SIG-M5 treated with dmso at 0.1 percent for 504 hours (cell line): ENCODE data around the gene NELL2.
"Not testable (repeated sequence)": the region's sequence is repeated elsewhere in the genome, so short reads cannot be mapped to it uniquely, and the experiment has no call there.

Experiments
- DNase-seq: peaks from one replicate; lab custom pipeline; 2025; ENCODE audit not compliant: unreplicated experiment; lab: John Stamatoyannopoulos, UW

Gene NELL2

DNA sequence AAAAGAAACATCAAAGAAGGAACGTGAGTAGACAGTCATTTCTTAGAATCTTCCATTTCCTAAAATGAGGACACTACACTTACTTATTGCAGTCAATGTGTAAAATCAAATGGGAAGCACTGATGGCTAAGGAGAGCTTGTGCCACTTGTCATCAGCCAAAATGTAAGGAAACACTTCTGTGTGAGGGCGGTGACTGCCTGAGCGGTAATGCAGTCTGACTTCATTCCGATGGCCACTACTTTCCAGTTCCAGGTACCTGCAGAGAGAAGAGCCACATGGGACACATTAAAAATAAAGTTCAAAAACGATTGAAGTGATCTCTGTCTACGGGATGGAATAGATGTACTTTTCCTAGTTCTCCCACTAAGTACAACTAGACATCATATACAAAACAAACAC lies 96.3 kb downstream of the NELL2 start:
- no peak for DNase-seq

DNA sequence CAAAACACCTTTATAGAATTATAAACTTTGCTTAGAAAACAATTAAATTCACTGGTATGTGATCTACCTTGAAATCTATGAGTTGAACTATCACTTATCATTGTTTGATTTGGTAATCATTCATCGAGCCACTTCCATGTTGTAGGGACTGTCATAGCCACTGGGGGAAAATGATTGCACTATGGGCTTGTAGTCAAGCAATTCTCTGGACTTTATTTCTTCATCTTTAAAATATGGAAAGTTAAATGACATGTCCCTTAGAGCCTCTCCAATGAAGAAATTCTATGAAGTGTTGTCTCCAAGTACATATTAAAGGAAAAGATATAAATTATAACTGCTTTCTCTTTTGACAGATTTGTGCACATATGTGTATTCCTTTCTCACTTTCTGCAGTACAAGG lies 97.3 kb downstream of the NELL2 start:
- DNase-seq: no peak

DNA sequence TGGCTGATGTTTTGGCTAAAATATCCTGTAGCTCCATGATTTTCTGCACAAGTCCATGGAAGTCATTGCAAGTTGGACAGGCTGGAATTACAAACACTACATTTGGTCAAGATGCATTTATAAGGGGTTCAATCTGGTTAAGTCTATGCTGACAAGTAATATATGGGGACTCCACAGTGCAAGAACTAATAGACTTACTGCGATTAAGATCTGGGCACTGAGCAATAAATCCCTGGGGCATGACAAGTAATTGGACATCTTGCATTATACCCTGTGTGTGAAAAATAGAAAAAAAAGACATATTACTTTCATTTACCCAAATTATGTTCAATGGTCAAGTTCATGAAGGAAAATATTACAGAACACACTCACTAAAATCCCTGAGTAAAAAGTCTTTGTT lies 99.1 kb downstream of the NELL2 start:
- DNase-seq: no peak

DNA sequence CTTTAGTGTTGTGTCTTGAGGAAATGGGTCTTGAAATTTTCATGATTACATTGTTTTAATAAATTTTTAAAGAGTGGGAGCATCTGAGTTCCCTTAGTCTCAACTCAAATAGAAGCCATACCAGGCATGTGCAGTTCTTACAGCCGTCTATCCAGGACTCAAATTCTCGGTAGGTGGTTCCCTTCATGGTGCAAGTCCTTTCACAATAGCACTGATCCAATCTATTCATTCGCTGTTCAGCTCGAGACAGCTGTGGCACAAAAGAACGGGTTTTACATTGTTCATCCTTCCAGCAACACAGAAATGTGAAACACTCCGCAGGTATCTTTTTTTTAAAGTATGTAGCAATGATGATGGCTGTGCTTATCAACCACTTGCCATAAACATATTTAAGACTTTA lies 100.2 kb downstream of the NELL2 start:
- no peak for DNase-seq

DNA sequence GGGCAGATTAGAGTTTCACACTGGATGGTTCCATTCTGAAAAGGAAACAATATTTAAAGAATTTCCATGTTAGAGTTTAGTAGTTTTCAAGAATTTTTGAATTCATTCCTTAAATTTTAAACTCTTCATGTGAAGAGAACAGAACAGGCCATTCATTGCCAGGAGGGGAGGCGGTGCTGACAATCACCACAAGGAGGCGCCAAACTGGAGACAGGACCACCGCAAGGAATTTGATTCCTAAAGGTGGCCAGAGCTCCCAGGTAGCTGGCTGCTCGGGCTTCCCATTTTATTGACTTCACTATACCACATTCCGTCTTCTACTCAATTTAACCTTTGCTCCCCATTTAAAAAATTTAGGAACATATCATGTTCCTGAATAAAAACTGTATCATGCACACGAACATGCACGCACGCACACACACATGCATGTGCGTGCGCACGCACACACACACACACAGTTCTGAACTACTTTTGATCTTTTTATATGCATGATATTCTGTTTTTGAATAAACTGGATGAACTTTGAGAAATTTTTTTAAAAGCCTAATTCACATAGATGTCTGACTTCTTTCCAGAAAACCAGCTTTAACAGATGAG lies 101.2 kb downstream of the NELL2 start:
- peak; percentile 6 for DNase-seq

DNA sequence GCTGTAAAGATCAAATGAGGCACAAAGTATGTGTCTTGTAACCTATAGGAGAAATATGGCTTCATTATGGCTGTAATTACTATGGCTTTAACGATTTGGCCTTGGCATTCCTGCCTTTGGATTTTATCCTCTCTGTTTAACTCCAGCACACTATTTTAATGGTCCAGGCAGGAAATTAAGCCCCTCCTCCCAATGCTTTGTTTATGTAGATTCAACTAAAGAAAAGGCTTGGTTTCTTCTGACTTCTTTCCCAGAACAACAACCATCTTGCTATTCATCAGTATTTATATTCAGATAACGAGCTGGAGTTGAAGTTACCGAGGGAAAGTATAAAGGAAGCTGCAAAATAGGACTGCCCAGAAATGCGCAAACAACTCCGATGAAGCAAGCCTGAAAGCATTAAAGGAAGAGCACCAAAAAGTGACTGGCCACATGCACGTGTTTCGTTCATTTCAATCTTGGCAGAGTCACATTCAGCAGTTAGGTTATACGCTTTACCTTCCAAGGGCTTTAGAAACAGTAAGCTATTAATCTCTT lies 104.6 kb downstream of the NELL2 start:
- DNase-seq: no peak

DNA sequence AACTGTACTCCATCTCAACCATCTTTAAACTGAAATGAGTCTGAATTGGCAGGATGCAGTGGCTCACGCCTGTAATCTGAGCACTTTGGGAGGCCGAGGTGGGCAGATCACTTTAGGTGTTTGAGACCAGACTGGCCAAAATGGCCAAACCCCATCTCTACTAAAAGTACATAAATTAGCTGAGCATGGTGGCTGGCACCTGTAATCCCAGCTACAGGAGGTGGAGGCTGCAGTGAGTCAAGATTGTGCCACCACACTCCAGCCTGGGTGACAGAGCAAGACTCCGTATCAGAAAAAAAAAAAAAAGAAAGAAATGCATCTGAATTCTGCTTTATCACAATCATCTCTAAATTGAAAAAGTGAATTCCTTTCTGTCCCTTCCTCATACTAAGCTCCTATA lies 110.3 kb downstream of the NELL2 start:
- no peak for DNase-seq

DNA sequence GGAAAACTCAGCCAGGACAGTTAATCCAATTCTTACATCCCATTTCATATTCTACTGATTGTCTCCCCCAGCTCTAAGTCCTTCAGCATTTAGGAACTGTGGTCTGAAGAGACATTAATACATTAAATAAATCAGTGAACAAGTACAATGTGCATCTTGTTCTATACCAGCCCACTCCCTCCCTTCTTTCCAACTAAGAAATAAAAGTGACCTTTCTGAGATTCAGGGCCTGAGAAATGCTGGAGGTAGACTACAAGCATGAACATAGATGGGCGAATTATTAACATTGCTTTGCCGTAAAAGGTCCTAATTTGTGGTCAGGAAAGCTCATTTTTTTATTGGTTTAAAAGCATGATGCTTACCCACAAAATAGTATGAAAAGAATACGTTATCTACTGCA lies 113.1 kb downstream of the NELL2 start:
- DNase-seq: no peak

DNA sequence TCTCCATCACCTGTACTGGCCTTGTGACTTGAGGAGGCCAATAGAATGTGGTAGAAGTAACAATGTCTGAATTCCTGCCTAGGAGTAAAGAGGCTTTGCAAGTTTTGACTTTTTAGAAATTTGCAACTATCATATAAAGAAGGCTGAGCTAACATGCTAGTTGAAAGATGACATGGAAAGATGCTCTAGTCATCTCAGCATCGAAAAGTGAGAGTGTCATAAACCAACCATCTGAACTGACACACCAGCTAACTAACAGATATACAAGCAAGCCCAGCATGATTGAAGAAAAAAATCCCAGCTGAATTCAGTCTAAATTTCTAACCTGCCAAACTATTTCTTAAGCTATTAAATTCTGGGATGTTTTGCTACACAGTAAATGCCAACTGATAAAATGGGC lies 116.8 kb downstream of the NELL2 start:
- no peak for DNase-seq

DNA sequence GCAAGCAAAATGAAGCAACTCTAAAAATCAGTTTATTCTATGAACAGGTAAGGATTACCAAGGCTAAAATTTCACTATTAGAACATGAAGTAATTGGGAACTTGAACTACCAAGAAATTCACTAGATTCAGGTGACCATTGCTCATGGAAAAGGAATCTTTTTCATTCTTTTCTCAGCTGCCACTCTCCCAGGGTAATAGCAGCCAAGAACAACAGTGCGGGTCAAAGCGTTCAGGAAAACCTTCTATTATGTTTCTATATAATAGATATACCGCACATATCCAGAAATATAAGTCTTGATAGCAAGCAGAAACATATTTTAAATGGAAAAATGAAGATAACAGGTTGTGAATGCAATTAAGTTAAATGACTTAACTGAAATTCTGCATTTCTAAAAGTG lies 125.6 kb downstream of the NELL2 start:
- no peak for DNase-seq

DNA sequence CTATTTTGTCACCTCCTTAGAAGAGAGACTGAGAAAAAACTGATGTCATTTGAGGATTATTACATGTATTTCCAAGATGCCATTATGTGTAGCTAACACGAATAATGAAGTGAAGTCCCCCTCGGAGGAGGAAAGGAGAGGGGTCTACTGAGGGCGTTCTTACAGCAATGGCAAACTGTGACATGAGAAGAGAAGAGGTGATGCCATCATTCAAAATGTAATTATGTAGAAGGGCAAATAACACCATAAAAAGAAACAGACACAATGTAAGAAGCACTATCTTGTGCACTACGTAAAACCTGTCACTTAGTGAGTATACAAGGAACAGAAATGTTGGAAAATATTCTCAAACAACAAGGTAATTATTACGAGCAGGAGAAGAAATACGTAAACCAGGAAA lies 126.5 kb downstream of the NELL2 start:
- no peak for DNase-seq

DNA sequence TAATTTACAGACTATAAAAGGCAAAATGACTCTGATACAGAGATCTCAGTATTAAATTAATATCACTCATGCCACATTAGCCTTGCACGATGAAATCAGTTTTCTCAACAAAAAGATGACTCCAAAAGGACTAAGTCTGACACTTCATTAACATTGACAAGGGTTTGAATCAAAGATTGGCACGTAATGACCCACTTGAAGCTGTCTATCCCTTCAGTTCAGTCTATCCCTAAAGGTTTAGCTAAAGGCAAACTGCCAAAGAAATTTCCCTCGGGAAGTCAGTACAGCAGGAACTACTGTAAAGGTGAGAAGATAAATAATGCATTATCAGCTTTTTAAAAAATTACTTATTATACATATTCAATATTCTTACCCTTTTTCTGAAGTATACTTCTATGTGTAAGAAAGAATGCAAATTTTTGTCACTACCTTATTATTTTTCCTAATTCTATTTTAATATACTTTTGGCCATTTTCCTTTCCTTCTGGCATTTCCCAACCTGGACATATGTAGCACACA lies 127.1 kb downstream of the NELL2 start:
- no peak for DNase-seq

DNA sequence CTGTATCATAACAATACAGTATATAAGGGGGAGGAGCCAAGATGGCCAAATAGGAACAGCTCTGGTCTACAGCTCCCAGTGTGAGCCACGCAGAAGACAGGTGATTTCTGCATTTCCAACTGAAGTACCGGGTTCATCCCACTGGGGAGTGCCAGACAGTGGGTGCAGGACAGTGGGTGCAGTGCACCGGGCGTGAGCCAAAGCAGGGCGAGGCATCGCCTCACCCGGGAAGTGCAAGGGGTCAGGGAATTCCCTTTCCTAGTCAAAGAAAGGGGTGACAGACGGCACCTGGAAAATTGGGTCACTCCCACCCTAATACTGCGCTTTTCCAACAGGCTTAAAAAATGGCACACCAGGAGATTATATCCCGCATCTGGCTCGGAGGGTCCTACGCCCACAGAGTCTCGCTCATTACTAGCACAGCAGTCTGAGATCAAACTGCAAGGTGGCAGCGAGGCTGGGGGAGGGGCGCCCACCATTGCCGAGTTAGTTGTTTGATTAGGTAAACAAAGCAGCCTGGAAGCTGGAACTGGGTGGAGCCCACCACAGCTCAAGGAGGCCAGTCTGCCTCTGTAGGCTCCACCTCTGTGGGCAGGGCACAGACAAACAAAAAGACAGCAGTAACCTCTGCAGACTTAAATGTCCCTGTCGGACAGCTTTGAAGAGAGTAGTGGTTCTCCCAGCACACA lies 134.7 kb downstream of the NELL2 start:
- DNase-seq: not testable (repeated sequence)

DNA sequence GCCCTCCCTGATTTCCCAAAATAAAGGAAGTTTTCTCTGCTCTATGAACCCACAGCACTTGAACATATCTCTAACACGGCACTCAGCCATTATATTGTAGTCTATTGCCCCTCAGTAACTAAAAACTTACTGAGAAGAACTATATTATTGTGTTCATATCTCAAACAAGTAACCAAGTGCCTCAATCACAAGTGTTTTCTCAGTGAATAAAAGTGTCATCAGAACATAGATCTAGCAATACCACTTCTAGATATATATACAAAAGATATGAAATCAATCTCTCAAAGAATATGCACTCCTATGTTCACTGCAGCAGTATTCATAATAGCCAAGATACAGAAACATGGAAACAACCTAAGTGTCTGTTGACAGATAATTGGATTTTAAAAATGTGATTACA lies 138.1 kb downstream of the NELL2 start:
- DNase-seq: no peak

DNA sequence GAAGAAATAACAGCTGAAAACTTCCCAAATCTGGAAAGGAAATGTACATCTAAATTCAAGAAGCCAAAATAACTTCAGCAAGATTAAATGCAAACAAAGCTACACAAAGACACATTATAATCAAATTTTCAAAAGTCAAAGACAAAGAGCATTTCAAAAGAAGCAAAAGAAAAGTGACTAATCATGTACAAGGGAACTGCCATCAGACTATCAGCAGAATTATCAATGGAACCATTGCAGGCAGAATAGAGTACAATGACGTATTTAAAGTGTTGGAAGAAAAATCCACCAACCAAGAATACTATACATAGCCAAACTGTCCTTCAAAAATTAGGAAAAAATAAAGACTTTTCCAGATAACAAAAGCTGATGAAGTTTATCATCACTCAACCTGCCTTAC lies 147.5 kb downstream of the NELL2 start:
- DNase-seq: no peak

DNA sequence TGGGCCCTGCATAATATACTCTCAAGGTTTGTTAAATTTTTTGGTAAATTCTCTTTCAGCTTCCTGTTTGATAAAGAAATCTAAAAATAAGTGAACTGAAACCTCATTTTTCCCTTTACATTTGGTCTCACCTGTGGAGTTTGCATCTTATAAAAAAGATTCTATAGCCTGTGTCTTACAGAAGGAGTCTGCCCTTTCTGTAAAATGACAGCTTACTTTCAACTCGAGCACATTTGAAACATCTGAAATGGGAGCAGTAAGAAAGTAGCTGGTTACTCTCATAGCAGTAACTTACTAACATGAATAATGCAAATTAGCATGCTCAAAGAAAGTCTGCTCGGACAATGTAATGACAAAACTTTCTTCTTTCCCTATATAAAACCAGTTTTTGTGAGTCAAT lies 155.8 kb downstream of the NELL2 start:
- no peak for DNase-seq

DNA sequence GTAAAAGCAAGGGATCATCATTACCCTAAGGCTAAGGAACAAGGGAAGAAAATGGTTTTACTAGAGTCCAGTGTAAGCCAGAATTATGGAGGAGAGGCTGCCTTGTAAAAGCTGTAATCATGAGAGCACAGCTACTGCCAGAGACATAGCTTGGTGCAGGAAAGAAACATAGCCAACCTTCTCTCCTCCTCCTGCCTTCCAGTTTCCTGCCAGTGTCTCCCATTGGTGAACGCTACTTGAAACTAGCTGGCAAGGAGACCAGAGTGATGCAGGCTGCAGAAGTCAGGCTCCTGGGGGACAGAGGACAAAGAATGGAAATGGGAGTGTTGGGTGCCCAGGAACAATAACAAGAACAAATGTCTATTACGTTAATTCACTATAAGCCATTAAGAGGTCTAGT lies 158.5 kb downstream of the NELL2 start:
- no peak for DNase-seq

DNA sequence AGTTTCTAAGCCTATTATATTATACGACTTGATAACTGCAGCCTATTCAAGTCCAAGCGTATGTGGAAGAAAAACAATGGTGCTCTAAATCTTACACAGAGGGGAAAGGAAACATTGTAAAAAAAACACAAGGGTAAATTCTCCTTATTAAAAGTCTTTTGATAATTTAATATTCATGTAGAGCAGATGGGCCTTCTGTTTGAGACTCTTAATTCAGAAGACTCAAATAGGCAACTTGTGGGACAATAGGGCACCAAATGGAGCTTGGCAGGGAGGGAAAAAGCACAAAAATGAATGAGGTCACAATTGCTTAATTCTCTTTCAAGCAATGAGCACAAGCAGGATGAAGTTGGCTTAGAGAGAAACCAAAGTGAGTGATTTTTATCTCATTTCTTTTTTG lies 159.4 kb downstream of the NELL2 start:
- no peak for DNase-seq

DNA sequence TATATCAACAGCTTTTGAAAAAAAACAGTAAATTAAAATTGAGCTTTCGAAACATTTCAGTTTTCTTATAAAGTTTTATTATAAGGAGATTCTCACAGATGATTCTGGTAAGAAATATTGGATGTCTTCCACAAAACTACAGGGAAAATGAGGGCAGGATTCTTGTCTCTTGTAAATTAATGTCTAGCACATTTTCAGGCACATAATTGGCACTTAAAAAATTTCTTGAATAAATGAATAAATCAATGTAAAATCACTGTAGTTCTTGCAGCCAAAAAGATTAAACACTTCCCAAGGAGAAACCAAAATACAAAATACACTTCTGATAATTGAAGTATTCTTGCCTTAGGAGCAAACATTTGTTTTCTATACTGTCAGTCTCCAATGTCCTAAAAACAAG lies 164.4 kb downstream of the NELL2 start:
- no peak for DNase-seq

DNA sequence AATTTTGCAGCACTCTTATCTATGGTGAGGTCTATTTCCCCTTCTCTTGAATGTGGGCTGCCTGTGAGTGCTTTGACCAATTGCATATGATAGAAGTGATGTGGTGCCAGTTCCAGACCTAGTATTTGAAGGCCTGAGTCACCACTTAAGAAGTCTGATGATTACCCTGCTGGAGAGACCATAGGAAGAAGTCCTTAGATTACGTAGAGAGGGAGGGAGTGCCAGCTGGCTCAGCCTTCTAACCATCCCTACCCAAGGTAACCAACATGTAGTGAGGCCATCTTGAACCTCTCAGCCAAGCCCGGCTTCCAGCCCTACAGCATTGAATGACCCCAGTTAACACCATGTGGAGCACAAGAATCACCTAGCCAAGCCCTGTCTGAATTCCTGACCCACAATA lies 166.9 kb downstream of the NELL2 start:
- no peak for DNase-seq

DNA sequence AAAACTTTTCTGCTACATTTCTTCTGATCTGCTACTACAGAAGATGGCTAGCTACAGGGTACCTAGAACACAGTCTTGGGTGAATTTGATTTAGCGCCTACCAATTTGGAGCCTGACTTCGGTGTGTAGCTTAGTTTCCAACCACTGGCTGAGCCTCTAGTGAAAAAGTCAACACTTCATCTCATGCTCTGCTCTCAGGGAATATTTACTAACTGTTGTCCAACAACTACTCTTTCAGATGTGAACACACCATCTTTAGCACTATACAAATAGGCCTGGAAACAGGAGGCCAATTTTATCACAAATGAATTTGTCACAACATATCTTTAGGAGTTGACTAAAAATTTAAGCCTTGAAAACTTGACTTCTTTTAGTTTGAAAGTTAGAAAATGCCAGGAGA lies 167.9 kb downstream of the NELL2 start:
- no peak for DNase-seq

DNA sequence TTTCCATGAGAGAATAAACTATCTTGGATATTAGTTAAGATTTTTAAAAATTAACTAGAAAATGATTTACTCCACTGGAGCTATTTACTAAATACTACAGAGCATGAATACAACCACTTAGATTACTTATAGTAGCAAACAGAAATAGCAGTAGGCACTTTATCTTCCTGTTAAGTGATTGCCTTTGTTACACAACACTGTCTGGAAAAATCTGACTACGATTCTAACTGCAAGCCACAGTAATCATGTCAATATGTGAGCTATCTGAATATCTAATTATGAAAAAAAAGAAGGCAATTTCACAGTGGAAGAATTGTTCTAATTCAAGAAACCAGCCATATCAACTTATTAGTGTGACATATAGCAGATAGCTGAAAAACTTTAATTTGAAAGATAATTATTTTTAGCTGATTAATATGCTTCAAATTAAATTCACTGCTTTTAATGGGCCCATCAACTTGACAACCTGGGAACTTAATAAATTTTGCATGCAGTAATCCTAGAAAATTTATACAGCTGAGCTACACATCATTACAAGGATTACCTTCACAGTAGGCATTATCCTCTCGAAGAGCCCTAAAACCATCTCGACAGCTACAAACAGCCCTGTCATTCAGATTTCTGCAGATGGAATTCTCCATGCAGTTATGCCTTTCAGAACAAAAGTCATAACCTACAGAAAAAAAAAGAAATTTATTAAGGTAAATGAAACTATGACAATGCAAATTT lies 172.8 kb downstream of the NELL2 start:
- DNase-seq: no peak
